Stimulated activated naive CD4-positive, alpha-beta T cell treated with Interleukin-2 at 50 U/mL for 16 hours (primary cell): ENCODE data around the gene PDE8B.

Experiments
- DNase-seq: peaks from one replicate; lab custom pipeline; 2025; lab: John Stamatoyannopoulos, UW

Gene PDE8B

GRCh38 chr5:77294185-77294584, 83.7 kb downstream of the PDE8B start:
- DNase-seq = no peak

- no peak for DNase-seq
Measured at GRCh38 chr5:77295863-77296378, 85.4 kb downstream of the PDE8B start.

GRCh38 chr5:77298146-77298545, 87.7 kb downstream of the PDE8B start:
- DNase-seq = no peak

- DNase-seq = no peak
Measured at GRCh38 chr5:77300451-77300850, 90.0 kb downstream of the PDE8B start.

GRCh38 chr5:77301447-77301883, 91.0 kb downstream of the PDE8B start:
- DNase-seq = no peak

- DNase-seq = no peak
Measured at GRCh38 chr5:77302247-77302646, 91.8 kb downstream of the PDE8B start.

GRCh38 chr5:77302653-77303052, 92.2 kb downstream of the PDE8B start:
- no peak for DNase-seq

GRCh38 chr5:77304388-77304787, 93.9 kb downstream of the PDE8B start:
- no peak for DNase-seq

GRCh38 chr5:77305222-77305846, 94.9 kb downstream of the PDE8B start:
- no peak for DNase-seq

GRCh38 chr5:77305956-77306355, 95.5 kb downstream of the PDE8B start:
- DNase-seq = no peak

- no peak for DNase-seq
Measured at GRCh38 chr5:77306531-77306930, 96.1 kb downstream of the PDE8B start.

GRCh38 chr5:77308154-77308960, 97.9 kb downstream of the PDE8B start:
- DNase-seq = no peak

GRCh38 chr5:77309140-77309539, 98.7 kb downstream of the PDE8B start:
- DNase-seq = no peak

GRCh38 chr5:77310494-77311213, 100.2 kb downstream of the PDE8B start:
- no peak for DNase-seq

- DNase-seq = no peak
Measured at GRCh38 chr5:77311214-77311571, 100.7 kb downstream of the PDE8B start.

GRCh38 chr5:77312413-77312812, 101.9 kb downstream of the PDE8B start:
- DNase-seq = no peak

- no peak for DNase-seq
Measured at GRCh38 chr5:77316871-77317661, 106.6 kb downstream of the PDE8B start.

- no peak for DNase-seq
Measured at GRCh38 chr5:77318060-77318459, 107.6 kb downstream of the PDE8B start.

- no peak for DNase-seq
Measured at GRCh38 chr5:77319117-77319804, 108.8 kb downstream of the PDE8B start.

GRCh38 chr5:77321793-77322394, 111.4 kb downstream of the PDE8B start:
- no peak for DNase-seq

GRCh38 chr5:77322406-77322805, 111.9 kb downstream of the PDE8B start:
- no peak for DNase-seq
